IMR-90 (cell line): ENCODE results near the gene PCP2. TPM values are rescaled to one million over a fixed set of nuclear protein-coding genes. Genes with fewer than 3 reads are reported as not detected.

Experiments used
- ATAC-seq: fragments of 200-7000 bp; cut with Tn5 transposase; 2 replicates; pipeline ENCODE4 v1.9.1; 2020; ENCODE audit warnings: low read depth, mild to moderate bottlenecking, moderate library complexity
- BruUV-seq: library from RNA; stranded (reverse); fragments of 400-500 nt; replicated peaks from 2 replicates; lab custom pipeline; 2021; lab: Mats Ljungman, UMichigan
- CTCF ChIA-PET: fragments of 300-600 bp; formaldehyde crosslinking; extraction: SDS; loops from one replicate; lab custom pipeline; 2021; ENCODE audit warnings: antibody characterized with exemption; lab: Yijun Ruan, JAX
- POLR2A ChIA-PET: fragments of 300-600 bp; sonication (Branson Sonifier 250); formaldehyde crosslinking; loops from one replicate; lab custom pipeline; 2022; ENCODE audit warnings: antibody characterized with exemption; ENCODE audit not compliant: unreplicated experiment; lab: Charles Lee
- DNase-seq: peaks from one replicate; pipeline ENCODE4 v3.0.0; 2013
- H2AFZ ChIP-seq: replicated peaks from 2 replicates; pipeline ENCODE3; 2013; ENCODE audit warnings: low read length, mild to moderate bottlenecking; ENCODE audit not compliant: poor library complexity
- H2AK5ac ChIP-seq: 2 replicates; pipeline ENCODE4 v1.6.1; 2013; ENCODE audit warnings: low read depth, low read length, inconsistent platforms
- H2AK9ac ChIP-seq: replicated peaks from 2 replicates; pipeline ENCODE3; 2013; ENCODE audit warnings: mild to moderate bottlenecking, low read depth, low read length, moderate library complexity; ENCODE audit not compliant: poor library complexity
- H2BK120ac ChIP-seq: 2 replicates; pipeline ENCODE4 v1.6.1; 2013; ENCODE audit warnings: low read depth, low read length, inconsistent platforms
- H2BK15ac ChIP-seq: 3 replicates; pipeline ENCODE4 v1.6.1; 2013; ENCODE audit warnings: low read depth, low read length, inconsistent platforms
- H2BK20ac ChIP-seq: 2 replicates; pipeline ENCODE4 v1.6.1; 2013; ENCODE audit warnings: low read depth, mild to moderate bottlenecking, inconsistent platforms, low read length, moderate library complexity
- H2BK5ac ChIP-seq: 2 replicates; pipeline ENCODE4 v1.6.1; 2013; ENCODE audit warnings: mild to moderate bottlenecking, low read depth, low read length, inconsistent platforms; ENCODE audit not compliant: poor library complexity, severe bottlenecking
- H3K14ac ChIP-seq: replicated peaks from 2 replicates; pipeline ENCODE4 v1.6.1; 2013; ENCODE audit warnings: low read depth, low read length, inconsistent platforms
- H3K18ac ChIP-seq: 2 replicates; pipeline ENCODE4 v1.6.1; 2013; ENCODE audit warnings: low read depth, low read length, control low read depth
- H3K23ac ChIP-seq: 2 replicates; pipeline ENCODE4 v1.6.1; 2013; ENCODE audit warnings: low read depth, low read length, inconsistent platforms
- H3K27ac ChIP-seq: 2 replicates; pipeline ENCODE4 v1.5.1; 2013; ENCODE audit warnings: mild to moderate bottlenecking, control low read depth, low read length; ENCODE audit not compliant: insufficient read depth
- H3K27me3 ChIP-seq: 2 replicates; pipeline ENCODE4 v1.6.1; 2013; ENCODE audit warnings: low read length; ENCODE audit not compliant: control insufficient read depth, insufficient read depth
- H3K36me3 ChIP-seq: 2 replicates; pipeline ENCODE4 v1.6.1; 2013; ENCODE audit warnings: low read length, mixed read lengths; ENCODE audit not compliant: control insufficient read depth, insufficient read depth
- H3K4ac ChIP-seq: 2 replicates; pipeline ENCODE4 v1.6.1; 2013; ENCODE audit warnings: low read depth, low read length, inconsistent platforms
- H3K4me1 ChIP-seq: 2 replicates; pipeline ENCODE4 v1.6.1; 2013; ENCODE audit warnings: low read length, mixed read lengths; ENCODE audit not compliant: control insufficient read depth, insufficient read depth
- H3K4me2 ChIP-seq: 2 replicates; pipeline ENCODE4 v1.6.1; 2013; ENCODE audit warnings: low read depth, mild to moderate bottlenecking, control low read depth, low read length, moderate library complexity
- H3K4me3 ChIP-seq: 2 replicates; pipeline ENCODE4 v1.5.1; 2013; ENCODE audit warnings: low read depth, mild to moderate bottlenecking, control low read depth, low read length, moderate library complexity; ENCODE audit not compliant: insufficient read depth
- H3K56ac ChIP-seq: 2 replicates; pipeline ENCODE4 v1.6.1; 2013; ENCODE audit warnings: low read length, inconsistent platforms; ENCODE audit not compliant: insufficient read depth; ENCODE audit errors: extremely low read depth
- H3K79me1 ChIP-seq, 2 experiments: 2 replicates each; pipeline ENCODE4 v1.6.1; 2013; ENCODE audit warnings: low read length in 2 of 2, inconsistent platforms in 1 of 2, low read depth in 1 of 2
- H3K9ac ChIP-seq: 2 replicates; pipeline ENCODE4 v1.6.1; 2013; ENCODE audit warnings: low read depth, low read length, control low read depth
- H3K9me1 ChIP-seq: 2 replicates; pipeline ENCODE4 v1.6.1; 2013; ENCODE audit warnings: low read length, inconsistent platforms; ENCODE audit not compliant: insufficient read depth
- H3K9me3 ChIP-seq: 2 replicates; pipeline ENCODE4 v1.6.1; 2013; ENCODE audit warnings: low read length; ENCODE audit not compliant: control insufficient read depth, insufficient read depth
- H4K20me1 ChIP-seq: 2 replicates; pipeline ENCODE4 v1.6.1; 2013; ENCODE audit warnings: low read length, inconsistent platforms; ENCODE audit not compliant: insufficient read depth
- H4K5ac ChIP-seq: 2 replicates; pipeline ENCODE4 v1.6.1; 2013; ENCODE audit warnings: mild to moderate bottlenecking, low read depth, low read length, control low read depth
- H4K8ac ChIP-seq, 2 experiments: 2 replicates each; pipeline ENCODE4 v1.6.1; 2013; ENCODE audit warnings: low read depth in 2 of 2, low read length in 2 of 2, control low read depth in 1 of 2, inconsistent platforms in 1 of 2
- H4K91ac ChIP-seq: 2 replicates; pipeline ENCODE4 v1.6.1; 2013; ENCODE audit warnings: low read depth, low read length, inconsistent platforms; ENCODE audit not compliant: insufficient read depth
- BHLHE40 ChIP-seq: fragments of 150-350 bp; IDR thresholded peaks from 2 replicates; pipeline ENCODE4 v1.6.1; 2016; ENCODE audit warnings: mild to moderate bottlenecking, low read depth, low read length
- CEBPB ChIP-seq: IDR thresholded peaks from 2 replicates; pipeline ENCODE4 v1.6.1; 2012; ENCODE audit warnings: low read depth, low read length, improper control_type of control experiment
- CHD1 ChIP-seq: IDR thresholded peaks from 2 replicates; pipeline ENCODE4 v1.6.1; 2012; ENCODE audit warnings: low read depth, low read length, improper control_type of control experiment
- FOS ChIP-seq: fragments of 150-350 bp; IDR thresholded peaks from 2 replicates; pipeline ENCODE4 v1.6.1; 2016; ENCODE audit warnings: low read depth, low read length
- MAFK ChIP-seq: IDR thresholded peaks from 2 replicates; pipeline ENCODE4 v1.6.1; 2012; ENCODE audit warnings: low read depth, low read length, improper control_type of control experiment
- MAZ ChIP-seq: IDR thresholded peaks from 2 replicates; pipeline ENCODE4 v1.6.1; 2012; ENCODE audit warnings: low read depth, mild to moderate bottlenecking, low read length, improper control_type of control experiment, moderate library complexity, borderline replicate concordance
- MXI1 ChIP-seq: IDR thresholded peaks from 2 replicates; pipeline ENCODE4 v1.6.1; 2012; ENCODE audit warnings: low read depth, mild to moderate bottlenecking, low read length, moderate library complexity, borderline replicate concordance
- NFE2L2 ChIP-seq: fragments of 150-350 bp; IDR thresholded peaks from 2 replicates; pipeline ENCODE4 v1.6.1; 2016; ENCODE audit warnings: low read depth, mild to moderate bottlenecking, low read length
- POLR2A ChIP-seq: IDR thresholded peaks from 2 replicates; pipeline ENCODE4 v1.6.1; 2012; ENCODE audit warnings: mild to moderate bottlenecking, low read depth, low read length
- RAD21 ChIP-seq: IDR thresholded peaks from 2 replicates; pipeline ENCODE4 v1.6.1; 2012; ENCODE audit warnings: low read length, improper control_type of control experiment
- RCOR1 ChIP-seq: IDR thresholded peaks from 2 replicates; pipeline ENCODE4 v1.6.1; 2012; ENCODE audit warnings: mild to moderate bottlenecking, low read length, improper control_type of control experiment; ENCODE audit not compliant: insufficient replicate concordance
- RFX5 ChIP-seq: IDR thresholded peaks from 2 replicates; pipeline ENCODE4 v1.8.0; 2012; ENCODE audit warnings: low read depth, mild to moderate bottlenecking, low read length, moderate library complexity
- SMC3 ChIP-seq: fragments of 150-350 bp; IDR thresholded peaks from 2 replicates; pipeline ENCODE4 v1.6.1; 2016; ENCODE audit warnings: low read depth, mild to moderate bottlenecking, antibody characterized with exemption, low read length, moderate library complexity
- WGBS, 2 experiments: methylation state at CpG; one replicate each; pipeline versions ENCODE4 v1.1.5 to v1.1.7; 2013; ENCODE audit warnings: missing lambda C conversion rate in 2 of 2; ENCODE audit not compliant: insufficient read length in 1 of 2; ENCODE audit errors: extremely low coverage in 2 of 2; 5-methylcytosine and 5-hydroxymethylcytosine counted together
- dilution Hi-C: fragments of 300-500 bp; cut with HindIII; formaldehyde crosslinking; loops from one replicate; pipeline ENCODE4 v1.14.3; 2018; ENCODE audit warnings: low sequenced_read_pairs; ENCODE audit not compliant: unreplicated experiment
- in situ Hi-C: fragments of 300-500 bp; cut with MboI; formaldehyde crosslinking; loops from 3 replicates; pipeline ENCODE4 v1.14.3; 2019; ENCODE audit warnings: low sequenced_read_pairs, inconsistent platforms, mixed read lengths
- intact Hi-C: fragments of 100-400 bp; cut with micrococcal nuclease; formaldehyde crosslinking; loops from 2 replicates; pipeline ENCODE4 v1.10.0; 2022
- polyA plus RNA-seq, 3 experiments: library from polyadenylated mRNA; depleted of rRNA; stranded (reverse); fragments of >200 nt; gene quantifications; 2 replicates each; pipeline ENCODE4 v1.2.3, GENCODE V29; 2012; ENCODE audit warnings: low replicate concordance in 1 of 3
- total RNA-seq: library from RNA; depleted of rRNA; stranded (reverse); fragments of >200 nt; gene quantifications from 2 replicates; pipeline ENCODE4 v1.2.3, GENCODE V29; 2012
- TF ChIP-seq, protein P1 (sequence below): fragments of 150-350 bp; IDR thresholded peaks from 2 replicates; pipeline ENCODE4 v1.6.1; 2016; ENCODE audit warnings: low read depth, mild to moderate bottlenecking, low read length, moderate library complexity, borderline replicate concordance
- TF ChIP-seq, protein P2 (sequence below): fragments of 150-350 bp; IDR thresholded peaks from 2 replicates; pipeline ENCODE4 v1.6.1; 2017; ENCODE audit warnings: mild to moderate bottlenecking, antibody characterized with exemption, low read length, low read depth
- TF ChIP-seq, protein P3 (sequence below): conservative IDR thresholded peaks from 2 replicates; pipeline ENCODE4 v1.5.1; 2012; ENCODE audit warnings: mild to moderate bottlenecking, low read depth, low read length, improper control_type of control experiment

PCP2 gene
- total and polyA plus RNA-seq, 2 of the 4 experiments (the other 2 are of a cell fraction), result not detected

DNA sequence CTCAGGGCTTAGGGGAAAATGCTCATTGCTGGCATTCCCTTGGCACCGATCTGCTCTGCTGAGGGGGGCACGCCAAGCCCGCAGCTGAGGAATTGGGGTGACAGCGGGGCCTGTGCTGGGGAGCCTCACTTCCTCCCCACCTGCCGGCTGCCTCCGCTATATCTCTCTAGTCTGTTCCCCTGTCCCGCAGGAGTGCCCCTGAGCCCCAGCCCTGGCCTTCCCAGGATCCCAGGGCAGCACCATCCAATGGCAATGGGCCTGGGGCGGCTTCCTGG, 12.8 kb upstream of the PCP2 start:
- Histone ChIP-seq H4K8ac (no peak overlapping the region), H3K4me3 (no peak overlapping the region), H3K56ac (no peak overlapping the region), H3K9ac (no peak overlapping the region), H3K27me3 (peaks cover 7% of the 10 kb centered on the region; the same call in 1 of the 2 replicates), H3K79me1 (no peaks in the 10 kb centered on the region), H3K4ac (no peak overlapping the region), H2BK120ac (no peak overlapping the region), H2AFZ (no peak overlapping the region), H2AK5ac (no peak overlapping the region), H2AK9ac (no peak overlapping the region), H4K20me1 (no peaks in the 10 kb centered on the region), H2BK5ac (no peak overlapping the region), H3K9me3 (no peaks in the 10 kb centered on the region), H3K14ac (no peak overlapping the region), H3K23ac (no peak overlapping the region), H3K9me1 (no peaks in the 10 kb centered on the region), H2BK15ac (no peak overlapping the region), H3K36me3 (no peaks in the 10 kb centered on the region), H4K91ac (no peak overlapping the region), H4K5ac (no peak overlapping the region), H2BK20ac (no peak overlapping the region), H3K27ac (no peak overlapping the region), H3K4me2 (no peak overlapping the region), H3K18ac (no peak overlapping the region), H3K4me1 (no peaks in the 10 kb centered on the region)
- dilution Hi-C loops (no loop called here), in situ Hi-C loops (no loop called here), intact Hi-C loops (no loop called here)
- DNase-seq (no peak), ATAC-seq (no peak)
- TF ChIP-seq CEBPB, result no peak
- TF ChIP-seq RFX5, result no peak
- TF ChIP-seq, protein P1, sequence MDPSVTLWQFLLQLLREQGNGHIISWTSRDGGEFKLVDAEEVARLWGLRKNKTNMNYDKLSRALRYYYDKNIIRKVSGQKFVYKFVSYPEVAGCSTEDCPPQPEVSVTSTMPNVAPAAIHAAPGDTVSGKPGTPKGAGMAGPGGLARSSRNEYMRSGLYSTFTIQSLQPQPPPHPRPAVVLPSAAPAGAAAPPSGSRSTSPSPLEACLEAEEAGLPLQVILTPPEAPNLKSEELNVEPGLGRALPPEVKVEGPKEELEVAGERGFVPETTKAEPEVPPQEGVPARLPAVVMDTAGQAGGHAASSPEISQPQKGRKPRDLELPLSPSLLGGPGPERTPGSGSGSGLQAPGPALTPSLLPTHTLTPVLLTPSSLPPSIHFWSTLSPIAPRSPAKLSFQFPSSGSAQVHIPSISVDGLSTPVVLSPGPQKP, result no peak
- no peak for TF ChIP-seq CHD1
- no peak for TF ChIP-seq FOS
- TF ChIP-seq POLR2A, result no peak
- TF ChIP-seq RAD21, result no peak
- no peak for TF ChIP-seq BHLHE40
- TF ChIP-seq SMC3, result no peak
- no peak for TF ChIP-seq NFE2L2
- TF ChIP-seq MXI1, result no peak
- no peak for TF ChIP-seq MAFK
- TF ChIP-seq, protein P2, sequence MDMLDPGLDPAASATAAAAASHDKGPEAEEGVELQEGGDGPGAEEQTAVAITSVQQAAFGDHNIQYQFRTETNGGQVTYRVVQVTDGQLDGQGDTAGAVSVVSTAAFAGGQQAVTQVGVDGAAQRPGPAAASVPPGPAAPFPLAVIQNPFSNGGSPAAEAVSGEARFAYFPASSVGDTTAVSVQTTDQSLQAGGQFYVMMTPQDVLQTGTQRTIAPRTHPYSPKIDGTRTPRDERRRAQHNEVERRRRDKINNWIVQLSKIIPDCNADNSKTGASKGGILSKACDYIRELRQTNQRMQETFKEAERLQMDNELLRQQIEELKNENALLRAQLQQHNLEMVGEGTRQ, result no peak
- TF ChIP-seq, protein P3, sequence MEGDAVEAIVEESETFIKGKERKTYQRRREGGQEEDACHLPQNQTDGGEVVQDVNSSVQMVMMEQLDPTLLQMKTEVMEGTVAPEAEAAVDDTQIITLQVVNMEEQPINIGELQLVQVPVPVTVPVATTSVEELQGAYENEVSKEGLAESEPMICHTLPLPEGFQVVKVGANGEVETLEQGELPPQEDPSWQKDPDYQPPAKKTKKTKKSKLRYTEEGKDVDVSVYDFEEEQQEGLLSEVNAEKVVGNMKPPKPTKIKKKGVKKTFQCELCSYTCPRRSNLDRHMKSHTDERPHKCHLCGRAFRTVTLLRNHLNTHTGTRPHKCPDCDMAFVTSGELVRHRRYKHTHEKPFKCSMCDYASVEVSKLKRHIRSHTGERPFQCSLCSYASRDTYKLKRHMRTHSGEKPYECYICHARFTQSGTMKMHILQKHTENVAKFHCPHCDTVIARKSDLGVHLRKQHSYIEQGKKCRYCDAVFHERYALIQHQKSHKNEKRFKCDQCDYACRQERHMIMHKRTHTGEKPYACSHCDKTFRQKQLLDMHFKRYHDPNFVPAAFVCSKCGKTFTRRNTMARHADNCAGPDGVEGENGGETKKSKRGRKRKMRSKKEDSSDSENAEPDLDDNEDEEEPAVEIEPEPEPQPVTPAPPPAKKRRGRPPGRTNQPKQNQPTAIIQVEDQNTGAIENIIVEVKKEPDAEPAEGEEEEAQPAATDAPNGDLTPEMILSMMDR, result no peak
- TF ChIP-seq MAZ, result no peak
- TF ChIP-seq RCOR1, result no peak
- 40% methylated on average over 1 of the region's 8 CpGs; no CpG with 5 or more reads in 1 of the 2 experiments for whole genome bisulfite sequencing, 2 experiments
- ChIA-PET POLR2A (no interaction called here), CTCF (no interaction called here)
- BruUV-seq, result no TSS peak
